ENCODE measurements around the gene SH3TC1. TPM values are rescaled to one million over a fixed set of nuclear protein-coding genes. Genes with fewer than 3 reads are reported as not detected.

SH3TC1 gene
- total and polyA plus RNA-seq, 2 of the 13 experiments (the other 11 are each of a cell fraction or from before 2014, with no cell fraction given), result 14.9 to 21.8 TPM

DNA sequence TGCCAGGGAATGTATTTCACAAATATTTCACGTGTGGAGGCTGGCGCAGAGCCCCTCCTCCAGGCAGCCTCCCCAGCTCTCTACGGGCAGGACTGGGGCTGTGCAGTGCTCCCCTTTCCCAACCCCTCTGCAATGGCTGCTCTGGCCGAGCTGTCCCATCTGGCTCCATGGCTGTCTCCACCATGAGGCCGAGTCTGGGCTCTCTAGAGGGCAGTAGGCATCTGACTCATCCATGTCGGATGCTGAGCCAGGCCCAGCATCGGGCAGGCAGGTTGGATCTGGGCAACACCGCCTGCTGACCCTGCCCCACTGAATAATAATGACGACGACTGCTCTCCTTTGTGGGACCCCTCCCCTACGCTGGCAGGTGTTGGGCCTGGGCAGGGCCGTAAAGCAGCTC, 11.0 kb upstream of the SH3TC1 start:
- ChIA-PET POLR2A (no interaction called here), CTCF (ENCODE audit: low intra/inter-chr PET ratio, low total read pairs) (no interaction called here)
- Histone ChIP-seq H4K20me1 (ENCODE audit: insufficient read depth, low read length) (no peaks in the 10 kb centered on the region), H3K4me2 (ENCODE audit: low read depth, low read length) (no peak overlapping the region), H3K4me3 (replicated peaks in 1 of 3; ENCODE audit: insufficient read depth in 1 of 3, low read depth in 2 of 3, low read length in 3 of 3) (no peak overlapping the region), H3K27me3 (ENCODE audit: control insufficient read depth in 1 of 2, insufficient read depth in 2 of 2, low read length in 2 of 2) (peaks cover 7 to 29% of the 10 kb centered on the region in 2 experiments; a peak in 3 of 5 replicates), H3K9me3 (ENCODE audit: low read length) (no peaks in the 10 kb centered on the region), H3K27ac (ENCODE audit: extremely low read length, insufficient read depth, low read length) (no peak overlapping the region), H3K9ac (ENCODE audit: insufficient read depth, low read depth, low read length) (no peak overlapping the region), H2AFZ (ENCODE audit: low read length) (no peak overlapping the region), H3K36me3 (replicated peaks in 1 of 2; ENCODE audit: control insufficient read depth in 1 of 2, insufficient read depth in 2 of 2, low read length in 2 of 2) (no peaks in the 10 kb centered on the region), H3K79me2 (ENCODE audit: insufficient read depth, low read length) (no peaks in the 10 kb centered on the region), H3K4me1 (ENCODE audit: insufficient read depth, low read length) (peaks cover 61% of the 10 kb centered on the region)
- WGBS (ENCODE audit: low lambda C conversion rate), result 52% methylated on average over 12 of the region's 12 CpGs
- FAIRE-seq, result no peak
- in situ Hi-C loops (cut with HindIII; ENCODE audit: extremely low pct_ligation_motif_present, low pct_unique_long_range_greater_than_20kb) (no loop called here), intact Hi-C loops (cut with micrococcal nuclease; ENCODE audit: unreplicated experiment) (no loop called here)
- TF ChIP-seq HNRNPL (IDR thresholded peaks at IDR 0.05; ENCODE audit: low read depth, low read length), result 0 out of 2 replicates have a peak, but pooled peaks have one; percentile 35
- TF ChIP-seq NR2F6 (IDR thresholded peaks at IDR 0.05), result no peak
- TF ChIP-seq NR2F6 (CRISPR knock-in tag; IDR thresholded peaks at IDR 0.05), result no peak
- peak; percentile 41 for TF ChIP-seq STAG1 (CRISPR knock-in tag; IDR thresholded peaks at IDR 0.05)
- TF ChIP-seq ZSCAN20 (CRISPR knock-in tag; IDR thresholded peaks at IDR 0.05; ENCODE audit: borderline replicate concordance), result no peak
- peak; percentile 42; the same call in 1 of the 2 replicates for TF ChIP-seq FOSL2 (CRISPR knock-in tag; IDR thresholded peaks at IDR 0.05)
- TF ChIP-seq, protein P1, sequence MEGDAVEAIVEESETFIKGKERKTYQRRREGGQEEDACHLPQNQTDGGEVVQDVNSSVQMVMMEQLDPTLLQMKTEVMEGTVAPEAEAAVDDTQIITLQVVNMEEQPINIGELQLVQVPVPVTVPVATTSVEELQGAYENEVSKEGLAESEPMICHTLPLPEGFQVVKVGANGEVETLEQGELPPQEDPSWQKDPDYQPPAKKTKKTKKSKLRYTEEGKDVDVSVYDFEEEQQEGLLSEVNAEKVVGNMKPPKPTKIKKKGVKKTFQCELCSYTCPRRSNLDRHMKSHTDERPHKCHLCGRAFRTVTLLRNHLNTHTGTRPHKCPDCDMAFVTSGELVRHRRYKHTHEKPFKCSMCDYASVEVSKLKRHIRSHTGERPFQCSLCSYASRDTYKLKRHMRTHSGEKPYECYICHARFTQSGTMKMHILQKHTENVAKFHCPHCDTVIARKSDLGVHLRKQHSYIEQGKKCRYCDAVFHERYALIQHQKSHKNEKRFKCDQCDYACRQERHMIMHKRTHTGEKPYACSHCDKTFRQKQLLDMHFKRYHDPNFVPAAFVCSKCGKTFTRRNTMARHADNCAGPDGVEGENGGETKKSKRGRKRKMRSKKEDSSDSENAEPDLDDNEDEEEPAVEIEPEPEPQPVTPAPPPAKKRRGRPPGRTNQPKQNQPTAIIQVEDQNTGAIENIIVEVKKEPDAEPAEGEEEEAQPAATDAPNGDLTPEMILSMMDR (CRISPR knock-in tag; IDR thresholded peaks at IDR 0.05), result peak; percentile 40
- TF ChIP-seq ZNF879 (CRISPR knock-in tag; IDR thresholded peaks at IDR 0.05), result no peak
- TF ChIP-seq ZNF160 (CRISPR knock-in tag; IDR thresholded peaks at IDR 0.05), result no peak
- no peak for TF ChIP-seq ZSCAN29 (CRISPR knock-in tag; conservative IDR thresholded peaks at IDR 0.05)
- TF ChIP-seq ZNF263 (CRISPR knock-in tag; IDR thresholded peaks at IDR 0.05), result peak; percentile 58
- TF ChIP-seq SMAD3 (CRISPR knock-in tag; IDR thresholded peaks at IDR 0.05), result no peak
- TF ChIP-seq ZBTB3 (CRISPR knock-in tag; IDR thresholded peaks at IDR 0.05; ENCODE audit: borderline replicate concordance, low read depth), result no peak
- no peak for TF ChIP-seq ZNF616 (CRISPR knock-in tag; IDR thresholded peaks at IDR 0.05; ENCODE audit: low read depth)
- TF ChIP-seq ZNF451 (CRISPR knock-in tag; IDR thresholded peaks at IDR 0.05), result no peak
- TF ChIP-seq, protein P2, sequence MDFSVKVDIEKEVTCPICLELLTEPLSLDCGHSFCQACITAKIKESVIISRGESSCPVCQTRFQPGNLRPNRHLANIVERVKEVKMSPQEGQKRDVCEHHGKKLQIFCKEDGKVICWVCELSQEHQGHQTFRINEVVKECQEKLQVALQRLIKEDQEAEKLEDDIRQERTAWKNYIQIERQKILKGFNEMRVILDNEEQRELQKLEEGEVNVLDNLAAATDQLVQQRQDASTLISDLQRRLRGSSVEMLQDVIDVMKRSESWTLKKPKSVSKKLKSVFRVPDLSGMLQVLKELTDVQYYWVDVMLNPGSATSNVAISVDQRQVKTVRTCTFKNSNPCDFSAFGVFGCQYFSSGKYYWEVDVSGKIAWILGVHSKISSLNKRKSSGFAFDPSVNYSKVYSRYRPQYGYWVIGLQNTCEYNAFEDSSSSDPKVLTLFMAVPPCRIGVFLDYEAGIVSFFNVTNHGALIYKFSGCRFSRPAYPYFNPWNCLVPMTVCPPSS (IDR thresholded peaks at IDR 0.05), result no peak
- TF ChIP-seq ZNF431 (CRISPR knock-in tag; IDR thresholded peaks at IDR 0.05; ENCODE audit: borderline replicate concordance, low read depth), result no peak
- no TSS peak for BruUV-seq (replicated peaks)
- ATAC-seq, result peak; percentile 54
- no peak for DNase-seq (ENCODE audit: low spot score)

All from HepG2 (cell line).